22Rv1 (cell line): ENCODE data around the gene ZNF831.

ENCODE experiments used
- CTCF ChIP-seq: fragments of 450-650 bp; IDR thresholded peaks from 2 replicates; pipeline ENCODE4 v1.5.1; 2017; ENCODE audit warnings: mild to moderate bottlenecking
- ZFX ChIP-seq: fragments of 450-650 bp; IDR thresholded peaks from 2 replicates; pipeline ENCODE4 v1.6.1; 2017; ENCODE audit warnings: antibody characterized with exemption, borderline replicate concordance

DNA sequence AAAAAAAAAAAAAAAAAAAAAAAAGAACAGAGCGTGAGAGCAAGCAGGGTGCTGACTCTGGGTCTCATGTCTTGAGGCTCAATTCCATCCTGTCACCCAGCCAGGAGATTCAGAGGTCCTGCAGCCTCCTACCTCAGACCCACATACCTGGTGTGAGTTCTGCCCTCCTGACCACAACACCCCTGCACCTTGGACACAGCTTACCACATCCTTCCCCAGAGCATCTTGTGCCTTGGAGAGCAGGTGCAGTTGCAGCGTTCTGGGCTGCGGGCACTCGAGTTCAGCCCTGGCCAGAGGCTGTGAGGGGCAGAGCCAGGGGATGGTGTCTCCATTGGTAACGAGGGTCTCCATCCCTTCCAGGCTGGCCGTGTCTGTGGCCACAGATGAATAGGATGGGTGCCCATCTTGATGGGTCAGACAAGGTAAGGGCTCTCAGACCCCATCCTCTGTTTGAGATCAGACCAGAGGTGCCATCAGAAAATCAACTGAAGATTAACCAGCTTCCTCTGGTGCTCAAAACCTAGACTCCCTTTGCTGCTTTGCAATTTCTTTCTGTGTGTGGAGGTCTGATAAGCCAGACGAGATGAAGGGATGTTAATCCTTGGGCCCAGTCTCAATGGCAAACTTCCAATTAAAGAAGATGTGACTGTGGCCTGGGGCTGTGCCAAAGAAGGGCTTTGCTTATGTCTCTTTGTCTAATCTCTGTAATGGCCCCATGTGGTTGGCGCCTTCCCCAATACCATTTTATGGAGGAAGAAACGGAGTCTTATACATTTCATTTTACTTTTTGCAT lies 14.7 kb upstream of the ZNF831 start:
- no peak for TF ChIP-seq CTCF
- no peak for TF ChIP-seq ZFX
